IPS-20b (cell line): ENCODE data around the gene ANO4.

Experiments
- H3K27ac ChIP-seq: one replicate; pipeline ENCODE4 v1.5.1; 2013; ENCODE audit warnings: low read length
- H3K27me3 ChIP-seq: 2 replicates; pipeline ENCODE4 v1.6.1; 2013; ENCODE audit warnings: mild to moderate bottlenecking, low read length, inconsistent platforms; ENCODE audit not compliant: insufficient read depth
- H3K36me3 ChIP-seq: 2 replicates; pipeline ENCODE4 v1.6.1; 2013; ENCODE audit warnings: low read depth, mild to moderate bottlenecking, inconsistent platforms, low read length, moderate library complexity; ENCODE audit not compliant: insufficient read depth
- H3K4me1 ChIP-seq: 2 replicates; pipeline ENCODE4 v1.6.1; 2013; ENCODE audit warnings: mild to moderate bottlenecking, control low read depth, inconsistent platforms, low read length, moderate library complexity; ENCODE audit not compliant: insufficient read depth
- H3K4me3 ChIP-seq: 2 replicates; pipeline ENCODE4 v1.5.1; 2013; ENCODE audit warnings: mild to moderate bottlenecking, low read length, inconsistent platforms
- H3K9ac ChIP-seq: 2 replicates; pipeline ENCODE4 v1.6.1; 2013; ENCODE audit warnings: low read depth, mild to moderate bottlenecking, inconsistent platforms, low read length, moderate library complexity
- H3K9me3 ChIP-seq: 2 replicates; pipeline ENCODE4 v1.6.1; 2013; ENCODE audit warnings: mild to moderate bottlenecking, low read depth, low read length, inconsistent platforms; ENCODE audit not compliant: insufficient read depth

ANO4 gene

DNA sequence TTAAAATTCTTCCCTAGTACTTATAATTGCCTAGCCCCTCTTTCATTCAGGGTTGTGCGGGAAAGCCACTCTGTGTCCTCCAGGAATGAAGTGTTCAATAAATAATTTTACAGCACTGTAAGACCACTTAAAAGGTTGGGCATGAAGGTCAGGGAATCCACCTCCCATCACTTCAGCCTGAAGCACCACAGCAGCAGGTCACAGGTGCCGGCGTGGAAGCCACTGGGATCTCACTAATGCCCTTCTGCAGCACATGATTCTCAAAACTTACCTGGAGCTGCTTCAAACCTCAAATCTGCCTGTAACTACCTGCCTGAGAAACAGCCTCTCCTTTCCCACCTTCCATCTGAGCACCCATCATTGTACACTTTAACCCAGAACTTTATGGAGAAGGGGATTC is 159.5 kb downstream of the ANO4 start:
- no peaks in the 10 kb centered on the region for H3K27me3 ChIP-seq
- no peak overlapping the region for H3K27ac ChIP-seq
- peaks cover 45% of the 10 kb centered on the region for H3K4me1 ChIP-seq
- H3K4me3 ChIP-seq, result peak overlapping the region; percentile 31; the same call in 1 of the 2 replicates
- H3K9me3 ChIP-seq, result no peaks in the 10 kb centered on the region
- H3K9ac ChIP-seq, result peak overlapping the region; percentile 26; the same call in 1 of the 2 replicates
- H3K36me3 ChIP-seq, result no peaks in the 10 kb centered on the region

GRCh38 chr12:100955139-100955538 is 160.6 kb downstream of the ANO4 start:
- H3K27me3 ChIP-seq, result no peaks in the 10 kb centered on the region
- peak overlapping the region; percentile 34; the same call in 1 of the 2 replicates for H3K9ac ChIP-seq
- no peak overlapping the region for H3K27ac ChIP-seq

DNA sequence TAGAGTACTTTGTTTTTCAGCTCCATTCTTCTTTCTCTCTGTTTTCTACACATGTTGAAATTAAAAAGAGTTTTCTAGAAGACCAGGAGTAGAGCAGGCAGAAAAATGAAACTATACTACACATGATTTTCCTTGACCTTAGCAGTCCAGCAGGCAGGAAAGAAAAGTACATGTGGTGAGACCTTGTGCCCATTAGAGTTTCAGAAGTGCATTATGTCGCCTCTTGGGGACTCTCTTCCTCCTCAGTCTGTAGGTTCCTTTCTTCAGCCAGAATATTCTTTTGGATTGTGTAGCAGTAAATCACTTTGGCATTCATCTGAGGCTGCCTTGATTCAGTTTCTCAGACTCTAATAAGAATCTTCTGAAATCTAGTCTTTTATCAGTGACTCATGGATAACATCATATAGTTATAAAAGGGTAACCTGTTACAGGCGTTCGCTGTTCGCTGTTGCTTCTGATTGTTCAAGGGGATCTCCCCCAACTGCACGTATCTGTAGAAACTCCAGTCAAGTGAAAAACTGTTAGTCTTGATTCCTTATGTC is 161.8 kb downstream of the ANO4 start:
- Histone ChIP-seq H3K27me3 (no peaks in the 10 kb centered on the region), H3K27ac (no peak overlapping the region), H3K4me3 (no peak overlapping the region), H3K36me3 (no peaks in the 10 kb centered on the region), H3K9me3 (no peaks in the 10 kb centered on the region), H3K4me1 (peaks cover 39% of the 10 kb centered on the region), H3K9ac (no peak overlapping the region)

More at GRCh38 chr12:100955139-100955538, 160.6 kb downstream of the ANO4 start:
- peak overlapping the region; percentile 13; the same call in 1 of the 2 replicates for H3K4me3 ChIP-seq
- H3K36me3 ChIP-seq, result no peaks in the 10 kb centered on the region
- H3K9me3 ChIP-seq, result no peaks in the 10 kb centered on the region
- peaks cover 39% of the 10 kb centered on the region for H3K4me1 ChIP-seq

DNA sequence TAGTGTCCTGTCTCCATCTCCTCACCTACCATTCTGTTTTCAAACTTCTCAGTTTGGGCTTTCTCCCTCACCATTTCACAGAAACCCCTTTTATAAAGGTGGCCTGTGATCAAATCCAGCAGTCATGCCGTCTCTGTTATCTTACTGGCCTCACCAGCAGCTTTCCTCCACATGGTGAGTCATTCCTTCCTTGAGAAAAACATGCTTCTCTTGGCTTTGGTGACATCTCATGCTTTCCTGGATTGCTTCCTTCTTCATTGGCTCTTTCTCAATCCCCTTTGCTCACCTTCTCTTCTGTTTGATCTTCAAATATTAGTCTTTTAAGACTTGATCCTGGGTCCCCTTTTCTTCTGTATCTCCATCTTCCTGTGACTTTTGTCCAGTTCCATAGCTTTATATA is 164.9 kb downstream of the ANO4 start:
- H3K9ac ChIP-seq, result no peak overlapping the region
- H3K27me3 ChIP-seq, result no peaks in the 10 kb centered on the region
- H3K4me1 ChIP-seq, result peaks cover 23% of the 10 kb centered on the region
- H3K9me3 ChIP-seq, result no peaks in the 10 kb centered on the region
- no peak overlapping the region for H3K4me3 ChIP-seq
- no peak overlapping the region for H3K27ac ChIP-seq
- H3K36me3 ChIP-seq, result no peaks in the 10 kb centered on the region

DNA sequence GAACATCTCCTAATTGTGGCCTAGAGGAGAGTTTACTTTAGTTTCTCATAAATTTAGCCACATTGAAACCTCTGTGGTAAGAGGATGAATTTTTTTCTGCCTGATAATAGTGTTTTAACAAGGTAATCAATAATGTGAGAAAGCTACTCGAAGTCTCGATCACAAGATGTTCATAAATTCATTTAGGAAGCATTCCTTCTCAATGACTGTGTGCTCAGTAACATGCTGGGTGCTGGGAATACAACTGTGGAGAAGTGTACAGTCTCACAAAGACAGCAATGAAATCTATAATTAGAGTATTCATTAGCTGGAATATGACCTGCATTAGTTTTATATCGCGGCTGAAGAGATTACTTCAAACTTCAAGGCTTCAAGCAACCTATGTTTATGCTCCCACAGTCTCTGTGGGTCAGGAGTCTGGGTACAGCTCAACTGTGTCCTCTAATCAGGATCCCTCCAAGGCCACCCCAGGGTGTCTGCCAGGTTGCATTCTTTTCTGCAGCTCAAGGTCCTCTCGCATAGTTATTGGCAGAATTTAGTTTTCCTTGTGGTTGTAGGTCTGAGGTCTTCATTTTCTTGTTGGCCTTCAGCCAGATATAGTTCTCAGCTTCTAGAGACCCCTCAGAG is 167.6 kb downstream of the ANO4 start:
- no peaks in the 10 kb centered on the region for H3K27me3 ChIP-seq
- peaks cover 10% of the 10 kb centered on the region for H3K4me1 ChIP-seq
- no peaks in the 10 kb centered on the region for H3K36me3 ChIP-seq
- H3K9ac ChIP-seq, result no peak overlapping the region
- H3K4me3 ChIP-seq, result no peak overlapping the region
- H3K27ac ChIP-seq, result no peak overlapping the region
- no peaks in the 10 kb centered on the region for H3K9me3 ChIP-seq

DNA sequence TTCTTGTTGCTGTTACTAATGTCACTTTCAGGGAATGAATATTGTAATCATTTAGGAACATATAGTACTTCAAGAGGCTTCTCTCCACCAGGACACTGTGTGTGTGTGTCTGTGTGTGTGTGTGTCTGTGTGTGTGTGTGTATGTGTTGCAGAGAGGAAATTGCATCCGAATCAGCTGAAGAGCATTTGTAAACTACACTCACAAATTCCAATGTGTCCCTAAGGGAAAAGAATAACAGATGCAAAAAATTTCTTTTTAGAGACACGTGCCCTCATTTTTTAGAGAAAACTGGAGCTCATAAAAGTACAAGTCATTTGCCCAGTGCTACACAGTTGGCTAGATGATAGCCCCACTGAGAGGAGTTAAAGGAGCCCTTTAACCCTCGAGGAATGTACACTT is 168.8 kb downstream of the ANO4 start:
- H3K4me1 ChIP-seq, result peaks cover 10% of the 10 kb centered on the region
- no peaks in the 10 kb centered on the region for H3K27me3 ChIP-seq

GRCh38 chr12:100964028-100964427 is 169.5 kb downstream of the ANO4 start:
- Histone ChIP-seq H3K4me3 (no peak overlapping the region), H3K36me3 (no peaks in the 10 kb centered on the region), H3K9ac (no peak overlapping the region), H3K9me3 (no peaks in the 10 kb centered on the region), H3K27ac (no peak overlapping the region), H3K4me1 (peaks cover 10% of the 10 kb centered on the region), H3K27me3 (no peaks in the 10 kb centered on the region)

More for the DNA sequence above, 168.8 kb downstream of the ANO4 start:
- no peak overlapping the region for H3K27ac ChIP-seq
- no peak overlapping the region for H3K9ac ChIP-seq
- H3K4me3 ChIP-seq, result no peak overlapping the region
- H3K9me3 ChIP-seq, result no peaks in the 10 kb centered on the region
- no peaks in the 10 kb centered on the region for H3K36me3 ChIP-seq

GRCh38 chr12:100967189-100967588 is 172.6 kb downstream of the ANO4 start:
- Histone ChIP-seq H3K36me3 (no peaks in the 10 kb centered on the region), H3K9ac (no peak overlapping the region), H3K4me3 (no peak overlapping the region), H3K4me1 (peaks cover 15% of the 10 kb centered on the region), H3K27ac (no peak overlapping the region), H3K27me3 (no peaks in the 10 kb centered on the region), H3K9me3 (no peaks in the 10 kb centered on the region)

GRCh38 chr12:100970894-100971293 is 176.3 kb downstream of the ANO4 start:
- H3K36me3 ChIP-seq, result no peaks in the 10 kb centered on the region
- no peak overlapping the region for H3K4me3 ChIP-seq
- no peaks in the 10 kb centered on the region for H3K27me3 ChIP-seq
- no peak overlapping the region for H3K27ac ChIP-seq
- H3K9ac ChIP-seq, result no peak overlapping the region
- no peaks in the 10 kb centered on the region for H3K9me3 ChIP-seq
- peaks cover 13% of the 10 kb centered on the region; the same call in 1 of the 2 replicates for H3K4me1 ChIP-seq

GRCh38 chr12:100972121-100972520 is 177.5 kb downstream of the ANO4 start:
- H3K27me3 ChIP-seq, result no peaks in the 10 kb centered on the region
- no peak overlapping the region for H3K27ac ChIP-seq
- peaks cover 13% of the 10 kb centered on the region; the same call in 1 of the 2 replicates for H3K4me1 ChIP-seq
- no peak overlapping the region for H3K4me3 ChIP-seq
- H3K9me3 ChIP-seq, result no peaks in the 10 kb centered on the region
- H3K9ac ChIP-seq, result no peak overlapping the region
- H3K36me3 ChIP-seq, result no peaks in the 10 kb centered on the region

DNA sequence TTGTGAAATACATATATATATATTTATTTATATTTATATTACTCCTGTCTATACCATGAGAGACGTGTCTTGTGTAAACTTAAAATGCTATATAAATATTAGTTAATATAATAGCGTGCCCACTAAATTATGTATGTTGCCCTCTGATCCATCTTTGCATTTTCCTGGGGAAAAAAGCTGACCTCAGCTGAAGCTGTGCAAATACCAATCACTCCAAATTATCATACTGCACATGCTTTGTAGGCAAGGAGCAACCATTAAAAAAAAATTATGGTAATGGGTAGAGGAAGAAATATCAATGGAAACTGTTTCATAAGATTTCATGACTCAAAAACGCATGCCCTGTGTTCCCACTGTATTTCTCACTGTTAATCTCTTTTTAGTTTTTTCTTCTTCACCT is 179.8 kb downstream of the ANO4 start:
- Histone ChIP-seq H3K9ac (no peak overlapping the region), H3K27ac (no peak overlapping the region), H3K9me3 (no peaks in the 10 kb centered on the region), H3K4me3 (no peak overlapping the region), H3K4me1 (peaks cover 13% of the 10 kb centered on the region; the same call in 1 of the 2 replicates), H3K36me3 (no peaks in the 10 kb centered on the region), H3K27me3 (no peaks in the 10 kb centered on the region)

GRCh38 chr12:100974747-100975146 is 180.2 kb downstream of the ANO4 start:
- Histone ChIP-seq H3K27ac (no peak overlapping the region), H3K4me1 (peaks cover 13% of the 10 kb centered on the region; the same call in 1 of the 2 replicates), H3K36me3 (no peaks in the 10 kb centered on the region), H3K9ac (no peak overlapping the region), H3K27me3 (no peaks in the 10 kb centered on the region), H3K4me3 (no peak overlapping the region), H3K9me3 (no peaks in the 10 kb centered on the region)
